WERI-Rb-1 (cell line): ENCODE measurements around the gene NEK5.

Experiments used
- DNase-seq: peaks from one replicate; pipeline ENCODE4 v3.0.0-alpha.2; 2020
- H3K27ac ChIP-seq: fragments of 250-450 bp; sonication (Bioruptor Pico); 2 replicates; pipeline ENCODE4 v1.5.1; 2020; ENCODE audit warnings: mild to moderate bottlenecking, moderate library complexity
- H3K27me3 ChIP-seq: fragments of 250-450 bp; sonication (Bioruptor Pico); 2 replicates; pipeline ENCODE4 v1.5.1; 2021; ENCODE audit warnings: mild to moderate bottlenecking, low read depth, moderate library complexity; ENCODE audit not compliant: insufficient read depth, severe bottlenecking
- H3K36me3 ChIP-seq: fragments of 250-450 bp; sonication (Bioruptor Pico); 2 replicates; pipeline ENCODE4 v1.5.1; 2020; ENCODE audit warnings: mild to moderate bottlenecking, moderate library complexity
- H3K4me3 ChIP-seq: 2 replicates; pipeline ENCODE4 v1.5.1; 2011; ENCODE audit warnings: low read depth, mild to moderate bottlenecking, control low read depth, low read length
- H3K9me3 ChIP-seq: fragments of 250-450 bp; sonication (Bioruptor Pico); 2 replicates; pipeline ENCODE4 v1.5.1; 2021; ENCODE audit warnings: mild to moderate bottlenecking, moderate library complexity; ENCODE audit not compliant: severe bottlenecking
- TF ChIP-seq, protein P1 (sequence below): IDR thresholded peaks from 2 replicates; pipeline ENCODE4 v1.5.1; 2011; ENCODE audit warnings: low read depth, mild to moderate bottlenecking, control low read depth, inconsistent platforms, low read length

Gene NEK5

DNA sequence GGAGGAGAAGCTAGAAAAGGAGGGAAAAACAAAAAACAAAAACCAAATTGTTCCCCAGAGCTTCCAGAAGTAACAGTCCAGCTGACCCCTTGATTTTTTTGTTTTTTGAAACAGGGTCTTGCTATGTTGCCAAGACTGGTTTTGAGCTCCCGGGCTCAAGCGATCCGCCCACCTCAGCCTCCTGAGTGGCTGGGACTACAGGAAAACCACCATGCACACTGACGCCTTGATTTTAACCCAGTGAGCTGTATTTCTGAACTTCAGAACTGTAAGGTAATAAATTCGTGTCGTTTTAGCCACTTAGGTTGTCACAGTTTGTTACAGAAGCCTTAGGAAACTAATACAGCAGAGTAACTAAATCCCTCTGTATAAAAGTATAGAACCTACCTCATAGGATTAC lies 31.6 kb upstream of the NEK5 start:
- TF ChIP-seq, protein P1, sequence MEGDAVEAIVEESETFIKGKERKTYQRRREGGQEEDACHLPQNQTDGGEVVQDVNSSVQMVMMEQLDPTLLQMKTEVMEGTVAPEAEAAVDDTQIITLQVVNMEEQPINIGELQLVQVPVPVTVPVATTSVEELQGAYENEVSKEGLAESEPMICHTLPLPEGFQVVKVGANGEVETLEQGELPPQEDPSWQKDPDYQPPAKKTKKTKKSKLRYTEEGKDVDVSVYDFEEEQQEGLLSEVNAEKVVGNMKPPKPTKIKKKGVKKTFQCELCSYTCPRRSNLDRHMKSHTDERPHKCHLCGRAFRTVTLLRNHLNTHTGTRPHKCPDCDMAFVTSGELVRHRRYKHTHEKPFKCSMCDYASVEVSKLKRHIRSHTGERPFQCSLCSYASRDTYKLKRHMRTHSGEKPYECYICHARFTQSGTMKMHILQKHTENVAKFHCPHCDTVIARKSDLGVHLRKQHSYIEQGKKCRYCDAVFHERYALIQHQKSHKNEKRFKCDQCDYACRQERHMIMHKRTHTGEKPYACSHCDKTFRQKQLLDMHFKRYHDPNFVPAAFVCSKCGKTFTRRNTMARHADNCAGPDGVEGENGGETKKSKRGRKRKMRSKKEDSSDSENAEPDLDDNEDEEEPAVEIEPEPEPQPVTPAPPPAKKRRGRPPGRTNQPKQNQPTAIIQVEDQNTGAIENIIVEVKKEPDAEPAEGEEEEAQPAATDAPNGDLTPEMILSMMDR: no peak
- H3K27me3 ChIP-seq: no peaks in the 10 kb centered on the region
- H3K27ac ChIP-seq: no peak overlapping the region
- no peak overlapping the region for H3K4me3 ChIP-seq
- H3K36me3 ChIP-seq: no peaks in the 10 kb centered on the region
- DNase-seq: no peak
- no peaks in the 10 kb centered on the region for H3K9me3 ChIP-seq

DNA sequence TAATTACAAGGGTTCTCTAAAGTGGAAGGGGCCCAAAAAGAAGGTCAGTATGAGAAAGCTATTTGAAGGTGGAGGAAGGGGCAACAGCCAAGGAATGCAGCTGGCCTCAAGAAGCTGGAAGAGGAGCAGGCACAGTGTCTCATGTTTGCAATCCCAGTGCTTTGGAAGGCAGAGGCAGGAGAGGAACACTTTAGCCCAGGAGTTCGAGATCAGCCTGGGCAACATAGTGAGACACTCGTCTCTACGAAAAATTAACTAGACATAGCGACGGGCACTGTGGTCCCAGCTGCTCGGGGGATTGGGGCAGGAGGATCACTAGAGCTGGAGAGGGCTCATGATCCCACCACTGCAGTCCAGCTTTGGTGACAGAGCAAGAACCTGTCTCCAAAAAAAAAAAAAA lies 31.2 kb upstream of the NEK5 start:
- Histone ChIP-seq H3K4me3 (no peak overlapping the region), H3K27me3 (no peaks in the 10 kb centered on the region), H3K27ac (no peak overlapping the region), H3K9me3 (no peaks in the 10 kb centered on the region), H3K36me3 (no peaks in the 10 kb centered on the region)
- DNase-seq: no peak
- TF ChIP-seq, protein P1: no peak

DNA sequence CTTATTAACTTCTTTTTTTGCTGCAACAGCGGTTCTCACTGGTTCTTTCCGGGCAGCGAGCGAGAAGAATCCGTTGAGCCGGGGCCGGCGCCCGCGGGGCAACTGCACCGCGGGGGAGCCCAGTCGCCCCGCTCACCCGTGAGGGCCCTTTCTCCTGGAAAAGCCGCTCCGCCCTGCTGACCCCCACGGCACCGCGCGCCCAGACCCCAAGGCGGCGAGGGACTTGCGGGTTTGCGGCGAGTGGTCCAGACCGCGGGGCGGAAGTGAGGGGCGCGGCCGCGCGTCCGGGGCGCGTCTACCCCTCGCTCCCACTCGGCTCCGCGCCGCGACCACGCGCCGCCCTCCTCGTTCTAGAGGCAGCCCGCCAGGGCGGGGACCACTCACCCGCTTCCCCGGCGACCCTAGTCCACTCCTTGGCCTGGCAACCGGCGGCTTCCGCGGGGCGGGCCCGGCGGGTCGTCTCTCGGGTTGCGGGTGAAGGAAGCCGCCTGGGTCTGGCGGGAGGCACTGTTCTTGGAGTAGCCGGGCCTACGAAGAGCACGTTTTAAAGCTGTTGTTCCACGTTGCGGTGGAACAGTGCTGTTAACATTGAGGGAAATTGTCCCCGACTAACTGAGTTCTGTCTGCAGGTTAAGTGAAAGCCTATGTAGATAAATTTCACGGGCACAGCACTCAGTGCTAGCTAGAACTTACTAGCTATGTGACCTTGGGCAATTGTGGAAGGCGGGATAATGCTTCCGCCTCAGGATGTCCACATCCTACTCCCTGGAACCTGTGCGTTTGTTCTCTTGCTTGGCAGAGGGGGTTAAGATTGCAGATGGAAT lies 30.5 kb upstream of the NEK5 start, which contains the start of gene NEK3:
TSS of gene NEK3 (minus strand) at position 439 of the 824 bp plus-strand sequence. CDS start 3,406 bp downstream, outside the sequence.
- H3K9me3 ChIP-seq: no peaks in the 10 kb centered on the region
- TF ChIP-seq, protein P1: no peak
- DNase-seq: peak; percentile 65
- peak within 1 kb of the TSS; percentile 81 for H3K4me3 ChIP-seq
- no peaks in the 10 kb centered on the region for H3K36me3 ChIP-seq
- H3K27me3 ChIP-seq: no peaks in the 10 kb centered on the region
- H3K27ac ChIP-seq: peak within 1 kb of the TSS; percentile 59; the same call in 1 of the 2 replicates

DNA sequence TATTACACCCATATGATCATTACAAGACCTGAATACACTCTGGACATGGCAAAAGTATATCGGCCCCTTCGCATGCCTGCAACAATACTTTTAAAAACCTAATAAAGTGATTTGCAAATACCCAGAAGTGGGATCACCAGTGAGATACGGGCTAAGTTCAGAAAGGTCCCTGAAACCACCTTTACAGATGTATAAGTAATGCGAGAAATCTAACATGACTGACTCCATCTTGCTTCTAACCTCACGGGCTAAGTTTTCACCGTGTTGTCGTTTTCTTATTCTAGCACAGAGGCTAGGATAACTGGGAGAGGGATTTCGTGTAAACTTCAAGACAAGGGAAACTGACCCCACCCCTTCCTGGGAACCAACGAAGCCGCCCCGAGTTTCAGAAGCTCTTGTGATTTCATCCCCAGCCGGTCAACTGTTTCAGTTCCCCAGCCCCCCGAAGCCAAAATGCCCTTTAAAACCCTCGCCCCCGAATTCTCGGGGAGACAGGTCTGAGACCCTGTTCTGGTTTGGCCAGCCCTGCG lies 29.8 kb upstream of the NEK5 start:
- H3K9me3 ChIP-seq: no peaks in the 10 kb centered on the region
- no peaks in the 10 kb centered on the region for H3K27me3 ChIP-seq
- DNase-seq: peak; percentile 7
- TF ChIP-seq, protein P1: no peak
- peak overlapping the region; percentile 59; the same call in 1 of the 2 replicates for H3K27ac ChIP-seq
- H3K4me3 ChIP-seq: peak overlapping the region; percentile 81
- H3K36me3 ChIP-seq: no peaks in the 10 kb centered on the region

DNA sequence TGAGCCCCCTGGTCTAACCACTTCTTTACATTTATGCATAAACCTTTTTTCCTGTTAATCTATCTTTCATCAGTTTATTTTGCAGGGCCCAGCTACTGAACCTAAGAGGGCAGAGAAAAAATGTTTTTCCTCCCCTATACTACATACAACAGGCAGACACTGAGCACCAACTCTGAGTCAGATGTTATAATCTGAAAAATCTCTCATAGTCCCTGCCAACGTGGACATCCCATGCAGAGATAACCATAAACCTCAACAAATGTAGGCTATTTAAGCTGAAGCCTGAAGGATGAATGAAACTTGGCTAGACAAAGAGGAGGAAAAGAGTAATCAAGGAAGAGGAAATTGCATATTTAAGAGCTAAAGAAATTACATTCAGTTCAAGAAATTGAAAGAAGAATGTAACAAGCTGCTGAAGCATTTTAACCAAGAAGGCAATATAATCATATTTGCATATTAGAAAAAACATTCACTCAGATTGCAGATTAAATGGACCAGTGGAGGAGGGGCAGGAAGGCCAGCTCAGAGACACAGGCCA lies 27.9 kb upstream of the NEK5 start:
- no peaks in the 10 kb centered on the region for H3K9me3 ChIP-seq
- H3K4me3 ChIP-seq: no peak overlapping the region
- TF ChIP-seq, protein P1: no peak
- no peak overlapping the region for H3K27ac ChIP-seq
- H3K27me3 ChIP-seq: no peaks in the 10 kb centered on the region
- no peaks in the 10 kb centered on the region for H3K36me3 ChIP-seq
- no peak for DNase-seq
